ENCODE measurements around the gene TRIM16.
"Not testable (repeated sequence)": the region's sequence is repeated elsewhere in the genome, so short reads cannot be mapped to it uniquely, and the experiment has no call there.

- TF ChIP-seq EP300 (IDR thresholded peaks at IDR 0.05; ENCODE audit: borderline replicate concordance in 1 of 2, low read depth in 2 of 2, low read length in 2 of 2); EZH2 (IDR thresholded peaks at IDR 0.05; ENCODE audit: low read depth, low read length, severe bottlenecking); POLR2A (IDR thresholded peaks at IDR 0.05; ENCODE audit: control extremely low read depth in 1 of 2, low read depth in 2 of 2, low read length in 2 of 2); POLR2AphosphoS5 (IDR thresholded peaks at IDR 0.05; ENCODE audit: low read depth, low read length); KDM1A (IDR thresholded peaks at IDR 0.05; ENCODE audit: borderline replicate concordance, low read length): not testable (repeated sequence)
Observed at GRCh38 chr17:15591986-15592385, 92.1 kb downstream of the TRIM16 start.

Measured in H1 (cell line).